GM12864 (cell line): Measurements from ENCODE around the gene MCEMP1.

Experiments
- DNase-seq: peaks from one replicate; pipeline ENCODE4 v3.0.0-alpha.2; 2011; ENCODE audit warnings: low read depth
- H3K4me3 ChIP-seq: 2 replicates; pipeline ENCODE4 v1.5.1; 2011; ENCODE audit warnings: mild to moderate bottlenecking, low read depth, low read length, control low read depth
- TF ChIP-seq, protein P1 (sequence below): IDR thresholded peaks from 2 replicates; pipeline ENCODE4 v1.5.1; 2011; ENCODE audit warnings: low read depth, mild to moderate bottlenecking, moderate library complexity, low read length, control low read depth, inconsistent platforms; ENCODE audit errors: missing control alignments

Gene MCEMP1, protein sequence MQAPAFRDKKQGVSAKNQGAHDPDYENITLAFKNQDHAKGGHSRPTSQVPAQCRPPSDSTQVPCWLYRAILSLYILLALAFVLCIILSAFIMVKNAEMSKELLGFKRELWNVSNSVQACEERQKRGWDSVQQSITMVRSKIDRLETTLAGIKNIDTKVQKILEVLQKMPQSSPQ

DNA sequence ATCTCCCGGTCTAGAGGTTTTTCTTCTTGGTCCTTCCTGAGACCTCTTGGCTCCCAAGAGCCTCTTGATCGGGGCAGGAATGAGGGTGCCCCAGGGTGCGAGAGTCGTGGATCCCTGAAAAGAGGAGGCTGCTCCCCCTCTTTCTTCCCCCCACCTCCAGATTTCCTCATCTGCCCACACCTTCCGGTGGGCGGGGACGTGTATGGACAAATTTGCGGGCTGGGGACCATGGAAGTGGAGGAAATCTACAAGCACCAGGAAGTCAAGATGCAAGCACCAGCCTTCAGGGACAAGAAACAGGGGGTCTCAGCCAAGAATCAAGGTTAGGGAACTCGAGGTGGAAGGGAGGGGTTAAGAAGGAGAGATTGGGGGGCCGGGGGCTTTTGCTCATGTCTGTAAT, at the start of gene MCEMP1:
Gene MCEMP1, plus strand, starts transcription at position 237 of the 400 bp plus-strand sequence. Its CDS starts 31 bp downstream, at position 268.
- H3K4me3 ChIP-seq: peak within 1 kb of the TSS; percentile 11; the same call in 1 of the 2 replicates
- no peak for DNase-seq
- TF ChIP-seq, protein P1, sequence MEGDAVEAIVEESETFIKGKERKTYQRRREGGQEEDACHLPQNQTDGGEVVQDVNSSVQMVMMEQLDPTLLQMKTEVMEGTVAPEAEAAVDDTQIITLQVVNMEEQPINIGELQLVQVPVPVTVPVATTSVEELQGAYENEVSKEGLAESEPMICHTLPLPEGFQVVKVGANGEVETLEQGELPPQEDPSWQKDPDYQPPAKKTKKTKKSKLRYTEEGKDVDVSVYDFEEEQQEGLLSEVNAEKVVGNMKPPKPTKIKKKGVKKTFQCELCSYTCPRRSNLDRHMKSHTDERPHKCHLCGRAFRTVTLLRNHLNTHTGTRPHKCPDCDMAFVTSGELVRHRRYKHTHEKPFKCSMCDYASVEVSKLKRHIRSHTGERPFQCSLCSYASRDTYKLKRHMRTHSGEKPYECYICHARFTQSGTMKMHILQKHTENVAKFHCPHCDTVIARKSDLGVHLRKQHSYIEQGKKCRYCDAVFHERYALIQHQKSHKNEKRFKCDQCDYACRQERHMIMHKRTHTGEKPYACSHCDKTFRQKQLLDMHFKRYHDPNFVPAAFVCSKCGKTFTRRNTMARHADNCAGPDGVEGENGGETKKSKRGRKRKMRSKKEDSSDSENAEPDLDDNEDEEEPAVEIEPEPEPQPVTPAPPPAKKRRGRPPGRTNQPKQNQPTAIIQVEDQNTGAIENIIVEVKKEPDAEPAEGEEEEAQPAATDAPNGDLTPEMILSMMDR: no peak

DNA sequence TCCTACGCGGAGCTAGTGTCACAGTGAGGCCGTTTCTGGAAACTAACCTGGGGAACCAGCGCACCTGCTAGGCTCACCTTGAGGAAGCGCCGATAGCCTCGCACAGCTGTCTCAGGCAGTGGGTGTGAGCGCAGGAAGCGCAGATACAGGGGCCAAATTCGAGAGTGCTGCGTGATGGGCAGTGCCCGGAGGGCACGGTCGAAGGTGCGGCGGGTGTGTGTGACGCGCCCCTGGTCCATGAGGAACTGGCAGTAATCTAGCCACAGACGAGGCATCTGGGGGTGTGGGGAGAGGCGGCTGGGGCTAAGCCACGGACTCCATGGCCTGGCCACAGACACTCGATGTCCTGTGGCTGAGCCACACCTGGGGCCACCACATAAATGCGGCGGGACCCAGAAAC, 49.7 kb upstream of the MCEMP1 start:
- H3K4me3 ChIP-seq: no peak overlapping the region
- TF ChIP-seq, protein P1: no peak
- DNase-seq: no peak

DNA sequence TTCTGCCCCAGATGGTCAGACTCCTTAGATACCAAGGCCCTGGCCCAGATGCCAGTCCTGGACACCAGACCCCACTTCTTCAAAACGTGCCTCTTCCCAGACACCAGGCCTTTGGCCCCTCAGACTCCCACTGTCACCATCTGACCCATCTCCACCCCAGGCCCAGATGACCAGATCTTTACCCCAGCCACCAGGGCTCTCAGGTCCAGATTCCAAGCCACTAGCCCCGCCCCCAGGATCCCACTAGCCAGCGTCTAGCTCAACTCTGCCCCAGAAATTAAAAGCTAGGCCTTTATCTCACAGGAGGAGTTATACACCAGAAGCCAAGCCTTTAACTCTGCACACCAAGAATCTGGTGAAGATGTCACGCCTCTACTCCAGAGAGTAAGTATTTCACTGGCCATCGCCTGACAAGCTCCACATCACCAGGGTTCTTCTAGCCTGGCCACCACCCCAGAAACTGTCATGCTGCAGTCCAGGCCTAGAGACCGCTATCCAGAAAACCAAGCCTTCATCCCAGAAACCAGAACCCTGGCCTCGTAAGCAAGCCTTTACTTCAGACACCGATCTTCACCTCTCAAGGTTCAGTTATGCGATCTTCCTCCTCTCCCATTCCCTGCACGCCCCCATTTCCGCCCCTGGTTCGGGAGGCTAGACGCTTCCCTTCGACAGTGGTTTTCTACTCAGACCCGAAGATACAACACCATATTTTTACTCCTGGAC, 48.1 kb upstream of the MCEMP1 start:
- TF ChIP-seq, protein P1: no peak
- peak overlapping the region; percentile 89 for H3K4me3 ChIP-seq
- DNase-seq: no peak

DNA sequence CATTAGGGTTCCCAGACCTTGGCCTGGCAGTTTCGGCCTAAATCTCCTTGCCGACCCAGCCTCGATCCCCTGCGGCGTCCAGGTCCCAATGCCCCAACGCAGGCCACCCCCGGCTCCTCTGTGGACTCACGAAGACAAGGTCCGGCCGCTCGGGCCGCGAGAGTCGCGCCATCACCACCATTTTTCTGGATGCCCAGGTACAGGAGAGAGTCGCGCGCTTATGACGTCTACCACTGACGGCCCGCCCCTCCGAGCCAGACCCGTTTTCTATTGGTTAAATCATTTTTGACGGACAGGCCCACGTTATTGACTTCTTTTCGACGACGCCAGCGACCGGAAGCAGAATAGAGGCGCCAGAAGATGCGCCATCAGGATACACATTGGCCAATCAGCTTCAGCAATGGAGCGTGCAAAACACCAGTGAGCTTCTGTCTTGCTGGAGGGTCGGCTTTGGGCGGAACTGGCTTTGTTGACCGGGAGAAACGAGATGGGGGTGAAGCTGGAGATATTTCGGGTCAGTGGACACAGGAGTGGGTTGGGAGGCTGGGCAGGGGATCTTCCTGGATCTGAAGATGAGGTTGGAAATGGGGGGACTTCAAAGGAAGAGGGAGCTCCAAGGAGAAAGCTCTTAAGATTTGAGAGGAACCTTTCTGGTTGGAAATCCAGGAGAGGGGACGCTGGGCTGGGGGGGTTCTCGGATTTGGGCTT, 47.4 kb upstream of the MCEMP1 start, which contains the start of the genes PET100 and XAB2:
Gene PET100, plus strand, starts transcription at position 447 of the 708 bp plus-strand sequence. Its CDS starts 41 bp downstream, at position 488.
Gene XAB2, minus strand, starts transcription at position 199 of the 708 bp plus-strand sequence. Its CDS starts 18 bp downstream, at position 181.
- peak within 1 kb of the TSS; percentile 89 for H3K4me3 ChIP-seq
- peak; percentile 98 for DNase-seq
- TF ChIP-seq, protein P1: no peak

DNA sequence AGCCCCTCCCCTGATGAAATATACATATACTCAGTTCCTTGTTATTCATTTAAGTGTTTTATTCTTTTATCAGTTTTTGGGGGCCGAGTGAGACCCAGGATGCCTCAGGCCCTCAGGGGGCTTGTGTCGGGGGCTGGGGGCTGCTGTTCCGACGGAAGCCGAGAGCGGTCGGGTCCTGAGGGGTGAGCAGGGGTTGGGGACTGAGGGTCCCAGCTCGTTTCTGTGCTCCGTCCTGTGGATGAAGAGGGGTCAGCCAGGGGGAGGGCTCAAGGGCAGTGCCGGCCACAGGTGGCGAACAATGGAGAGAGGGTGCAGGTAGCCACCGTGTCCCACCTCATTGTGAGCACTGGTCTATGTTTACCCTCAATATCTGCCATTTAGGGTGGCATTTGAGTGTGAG, 45.3 kb upstream of the MCEMP1 start:
- DNase-seq: no peak
- TF ChIP-seq, protein P1: no peak

DNA sequence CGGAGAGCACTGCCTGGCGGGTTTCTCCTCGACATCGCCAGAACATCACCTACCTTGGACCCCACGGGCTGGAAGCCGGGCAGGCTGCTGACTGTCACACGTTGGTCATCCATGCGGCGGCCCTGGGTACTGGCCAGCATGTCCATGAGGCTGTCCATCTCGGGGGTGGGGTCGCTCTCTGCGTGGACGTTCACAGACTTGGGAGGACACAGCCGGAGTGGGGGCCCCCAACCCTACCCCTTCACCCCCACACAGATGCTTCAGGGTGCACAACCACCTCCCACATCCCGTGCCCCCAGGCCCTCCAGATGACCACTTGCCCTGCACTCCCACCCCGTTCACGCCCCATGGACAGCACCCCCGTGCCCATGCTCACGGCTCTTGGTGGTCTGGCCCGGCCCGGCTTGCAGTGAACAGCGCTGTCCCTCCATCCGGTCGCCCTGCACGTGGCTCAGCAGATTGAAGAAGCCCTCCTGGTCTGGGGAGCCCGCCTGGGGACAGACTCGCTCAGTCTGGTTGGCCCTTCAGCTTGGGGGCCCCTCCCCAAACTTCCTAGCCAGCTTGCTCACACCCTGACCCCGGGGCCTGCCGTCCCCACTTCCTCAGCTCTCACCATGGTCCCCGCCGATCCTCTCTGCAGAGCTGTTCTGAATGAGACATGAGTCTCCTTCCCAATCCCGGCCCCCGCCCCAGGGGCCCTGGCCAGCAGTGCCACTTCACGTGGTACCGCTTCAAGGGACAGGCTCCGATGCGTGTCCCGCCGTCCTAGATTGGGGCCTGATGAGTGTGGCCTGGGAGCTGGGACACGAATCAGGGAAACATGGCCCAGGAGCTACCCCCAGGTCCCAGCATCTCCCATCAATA, 44.3 kb upstream of the MCEMP1 start:
- TF ChIP-seq, protein P1: no peak
- H3K4me3 ChIP-seq: no peak overlapping the region
- DNase-seq: no peak

More for the DNA sequence above, 45.3 kb upstream of the MCEMP1 start:
- H3K4me3 ChIP-seq: no peak overlapping the region
